GM18909 (cell line): ENCODE data around the gene KRTAP2-3.
"Not testable (repeated sequence)": the region's sequence is repeated elsewhere in the genome, so short reads cannot be mapped to it uniquely, and the experiment has no call there.

Source experiments
- ATAC-seq: cut with Tn5 transposase; IDR thresholded peaks from one replicate; pipeline ENCODE4 v1.9.1; 2021; ENCODE audit warnings: mild to moderate bottlenecking; ENCODE audit not compliant: unreplicated experiment, poor library complexity

The KRTAP2-3 gene, protein sequence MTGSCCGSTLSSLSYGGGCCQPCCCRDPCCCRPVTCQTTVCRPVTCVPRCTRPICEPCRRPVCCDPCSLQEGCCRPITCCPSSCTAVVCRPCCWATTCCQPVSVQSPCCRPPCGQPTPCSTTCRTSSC

DNA sequence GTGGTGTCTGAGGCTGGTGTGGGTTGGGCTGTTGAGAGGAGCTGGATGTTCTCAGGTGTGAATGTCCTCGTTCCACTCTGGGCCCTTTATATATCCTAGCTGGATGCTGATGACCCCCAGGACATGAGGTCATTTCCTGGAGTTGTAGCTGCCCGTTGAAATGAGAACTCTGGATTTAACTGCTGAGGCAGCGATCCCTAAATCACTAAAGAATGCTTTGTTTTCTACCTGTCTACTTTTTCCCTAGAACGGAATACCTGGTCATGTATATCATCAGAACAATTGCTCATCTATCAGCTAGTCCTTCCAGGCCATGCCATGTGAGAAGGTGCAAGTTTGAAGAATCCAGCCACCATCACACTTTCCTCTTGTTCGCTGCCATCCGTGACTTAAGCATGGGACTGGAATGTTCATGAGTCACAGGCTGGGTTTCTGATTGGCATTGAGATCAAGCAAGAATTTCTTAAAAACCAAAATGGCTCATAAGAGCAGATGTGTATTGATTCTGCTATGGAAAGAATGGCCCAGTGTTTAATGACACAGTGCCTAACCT is at the start of gene KRTAP2-3:
KRTAP2-3 (minus strand) TSS at position 63 of the 553 bp plus-strand sequence. CDS start 64 bp downstream, outside the sequence.
- ATAC-seq, result no peak

DNA sequence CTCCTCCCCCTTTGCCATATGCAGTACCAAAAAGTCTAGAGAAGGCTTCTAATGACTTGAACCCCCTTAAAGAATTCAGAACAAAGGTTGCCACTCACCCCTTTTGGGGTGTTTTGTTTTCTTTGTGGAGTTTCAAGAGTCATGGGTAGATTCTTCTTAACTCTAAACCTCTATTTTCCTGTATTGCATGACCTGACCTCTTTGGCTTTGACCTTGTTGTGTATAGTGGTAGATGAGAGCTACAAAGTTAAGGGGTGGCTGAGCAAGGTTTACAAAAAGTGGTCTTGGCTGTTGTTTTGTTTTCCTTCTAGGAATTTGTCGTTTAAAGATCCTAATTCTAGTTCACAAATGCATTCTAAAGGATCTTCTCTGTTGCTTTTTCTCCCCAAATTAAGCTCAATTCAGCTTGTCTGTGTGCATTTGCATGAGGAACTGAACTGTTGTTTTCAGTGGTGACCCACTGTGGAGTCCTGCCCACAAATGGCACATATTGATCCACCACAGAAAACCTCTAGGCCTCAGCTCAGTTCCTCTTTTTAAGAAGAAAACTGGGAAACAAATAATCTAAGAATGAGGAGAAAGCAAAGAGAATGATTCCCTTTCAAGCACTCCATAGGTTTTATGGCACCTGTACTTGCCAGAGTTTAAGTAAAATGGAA is 48.9 kb upstream of the KRTAP2-3 start:
- ATAC-seq, result not testable (repeated sequence)

DNA sequence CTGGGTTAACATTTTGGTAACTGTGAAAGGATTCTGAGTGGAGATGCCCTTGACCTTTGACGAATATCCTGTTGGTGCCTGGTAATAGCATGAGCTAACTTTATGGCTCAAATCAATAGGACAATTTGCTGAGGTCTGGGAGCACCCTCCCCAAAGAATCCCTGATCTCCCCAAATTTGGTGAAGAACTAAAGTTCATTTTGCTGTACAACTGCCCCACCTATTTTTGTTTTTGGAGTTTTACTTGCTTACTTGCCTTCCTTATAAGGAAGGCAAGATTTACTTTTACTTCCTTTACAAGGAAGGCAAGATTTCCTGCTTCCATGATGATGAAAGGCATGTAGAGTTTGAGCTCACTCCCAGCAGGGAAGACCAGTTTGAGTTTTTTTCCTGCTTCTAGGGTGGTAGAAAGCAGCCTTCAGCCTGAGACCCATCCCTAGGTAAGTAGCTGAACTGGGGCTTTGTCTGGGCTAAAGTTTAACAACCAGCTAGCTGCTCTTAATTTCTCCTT is 48.1 kb upstream of the KRTAP2-3 start:
- no peak for ATAC-seq

DNA sequence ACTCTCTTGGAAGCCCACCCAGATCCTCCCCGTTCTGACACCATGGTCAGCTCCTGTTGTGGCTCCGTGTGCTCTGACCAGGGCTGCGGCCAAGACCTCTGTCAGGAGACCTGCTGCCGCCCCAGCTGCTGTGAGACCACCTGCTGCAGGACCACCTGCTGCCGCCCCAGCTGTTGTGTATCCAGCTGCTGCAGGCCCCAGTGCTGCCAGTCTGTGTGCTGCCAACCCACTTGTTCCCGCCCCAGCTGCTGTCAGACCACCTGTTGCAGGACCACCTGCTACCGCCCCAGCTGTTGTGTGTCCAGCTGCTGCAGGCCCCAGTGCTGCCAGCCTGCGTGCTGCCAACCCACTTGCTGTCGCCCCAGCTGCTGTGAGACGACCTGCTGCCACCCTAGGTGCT is 45.4 kb upstream of the KRTAP2-3 start, which contains the start of gene KRTAP4-9:
KRTAP4-9 (plus strand) TSS at position 43 of the 400 bp plus-strand sequence; CDS start at position 43, 0 bp downstream.
- ATAC-seq, result not testable (repeated sequence)

DNA sequence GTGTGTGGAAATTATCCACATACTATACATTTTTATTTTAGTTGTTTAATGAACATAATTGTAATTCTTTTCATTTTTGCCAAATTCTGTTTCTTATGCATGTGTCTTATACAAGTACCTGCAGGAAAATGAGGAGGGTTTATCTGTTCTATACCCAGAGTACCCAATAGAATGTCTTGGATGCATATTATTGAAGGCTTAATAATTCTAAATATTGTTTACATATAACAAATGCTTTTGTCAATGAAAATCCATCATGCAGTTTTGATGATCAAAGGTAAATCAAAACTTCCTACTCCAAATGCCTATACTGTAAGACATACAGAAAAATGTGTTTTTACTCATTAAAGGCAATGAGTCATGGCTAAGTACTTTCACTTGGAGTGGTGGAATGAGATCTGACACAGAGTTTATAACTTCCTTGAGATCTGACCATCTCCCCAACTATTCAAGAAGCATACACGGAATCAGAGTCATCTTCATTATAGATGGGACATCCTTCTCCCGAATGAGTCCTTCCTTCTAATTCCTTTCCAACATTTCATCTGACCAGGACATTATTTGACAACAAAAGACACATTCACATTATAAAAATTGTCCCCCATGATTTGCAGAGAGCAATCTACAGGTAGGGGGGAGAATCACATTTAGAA is 44.6 kb upstream of the KRTAP2-3 start:
- ATAC-seq, result not testable (repeated sequence)

DNA sequence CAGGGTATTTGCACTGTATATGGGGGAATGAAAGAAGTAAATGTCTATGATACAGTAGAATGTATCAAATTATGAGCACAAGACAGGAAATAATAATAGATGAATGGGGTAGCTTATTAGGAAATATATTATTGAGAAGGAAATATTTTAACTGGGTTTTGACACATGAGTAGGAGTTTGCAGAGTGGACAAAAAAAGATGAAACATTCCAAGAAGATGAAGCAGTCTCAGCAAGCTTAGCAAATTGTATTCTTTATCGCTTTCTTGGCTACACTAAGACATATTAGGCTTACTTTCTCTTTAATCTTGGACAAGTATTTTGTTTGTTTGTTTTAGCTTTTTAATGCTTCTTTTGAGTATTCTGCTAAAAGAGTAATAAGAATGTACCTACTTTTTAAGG is 44.0 kb upstream of the KRTAP2-3 start:
- ATAC-seq, result no peak

DNA sequence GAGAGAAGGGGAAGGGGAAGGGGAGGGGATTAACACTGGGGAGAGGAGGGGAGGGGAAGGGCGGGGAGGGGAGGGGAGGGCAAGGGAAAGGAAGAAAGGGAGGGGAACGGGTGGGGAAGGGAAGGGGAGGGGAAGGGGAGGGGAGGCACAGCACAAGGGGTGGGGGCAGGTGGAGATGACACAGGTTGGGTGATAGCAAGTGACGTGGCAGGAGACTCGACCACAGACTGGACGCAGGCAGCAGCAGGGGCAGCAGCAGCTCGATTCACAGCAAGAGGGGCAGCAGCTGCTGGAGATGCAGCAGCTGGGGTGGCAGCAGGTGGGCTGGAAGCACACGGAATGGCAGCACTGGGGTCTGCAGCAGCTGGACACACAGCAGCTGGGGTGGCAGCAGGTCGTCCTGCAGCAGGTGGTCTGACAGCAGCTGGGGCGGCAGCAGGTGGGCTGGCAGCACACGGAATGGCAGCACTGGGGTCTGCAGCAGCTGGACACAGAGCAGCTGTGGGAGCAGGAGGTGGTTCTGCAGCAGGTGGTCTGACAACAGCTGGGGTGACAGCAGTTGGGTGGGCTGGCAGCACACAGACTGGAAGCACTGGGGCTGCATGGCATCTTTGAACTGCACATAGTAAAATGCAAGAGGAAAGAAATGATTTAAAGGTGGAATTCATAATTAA is 41.8 kb upstream of the KRTAP2-3 start, which contains the start of gene KRTAP4-16:
KRTAP4-16 (minus strand) TSS at position 624 of the 674 bp plus-strand sequence; CDS start at position 624, 0 bp downstream.
- no peak for ATAC-seq

DNA sequence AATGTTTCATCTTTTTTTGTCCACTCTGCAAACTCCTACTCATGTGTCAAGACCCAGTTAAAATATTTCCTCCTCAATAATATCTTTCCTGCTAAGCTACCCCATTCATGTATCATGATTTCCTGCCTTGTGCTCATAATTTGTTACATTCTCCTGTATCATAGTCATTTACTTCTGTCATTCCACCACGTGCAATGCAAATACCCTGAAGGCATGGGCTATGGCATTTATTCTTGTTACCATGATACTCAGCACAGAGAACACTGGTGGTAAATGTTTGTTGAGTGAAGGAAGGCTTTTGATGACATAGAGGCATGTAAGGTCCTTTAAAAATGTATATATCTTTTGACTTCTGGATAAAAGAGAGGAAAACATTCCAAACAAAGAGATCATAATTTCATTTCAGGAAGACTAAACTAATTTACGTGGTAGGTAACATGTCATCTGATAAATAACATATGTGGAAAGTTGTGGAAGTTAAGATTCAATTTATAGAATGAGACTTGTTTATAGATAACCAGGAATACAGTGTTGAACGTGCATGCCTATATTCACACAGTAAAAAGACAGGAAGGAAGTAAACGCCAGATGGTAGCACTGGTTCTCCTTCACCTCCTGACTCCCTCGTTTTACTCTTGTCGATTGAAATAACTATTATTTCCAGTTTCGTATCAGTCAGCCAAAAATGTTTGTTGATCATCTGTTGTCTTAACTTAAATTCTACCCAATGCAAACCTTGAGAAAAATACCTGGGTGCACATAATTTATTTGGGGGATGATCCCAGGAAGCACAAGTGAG is 40.0 kb upstream of the KRTAP2-3 start:
- ATAC-seq, result not testable (repeated sequence)

DNA sequence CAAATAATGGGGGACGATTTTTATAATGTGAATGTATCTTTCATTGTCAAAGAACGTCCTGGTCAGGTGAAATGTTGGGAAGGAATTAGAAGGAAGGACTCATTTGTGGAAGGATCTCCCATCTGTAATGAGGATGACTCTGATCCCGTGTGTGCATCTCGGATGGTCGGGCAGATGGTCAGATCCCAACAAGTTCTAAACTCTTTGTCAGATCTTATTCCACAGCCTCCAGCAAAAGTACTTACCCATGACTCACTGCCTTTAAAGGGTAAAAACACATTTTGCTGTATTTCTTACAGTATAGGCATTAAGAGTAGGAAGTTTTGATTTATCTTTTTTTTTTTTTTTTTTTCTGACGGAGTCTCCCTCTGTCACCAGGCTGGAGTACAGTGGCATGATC is 38.6 kb upstream of the KRTAP2-3 start:
- no peak for ATAC-seq

DNA sequence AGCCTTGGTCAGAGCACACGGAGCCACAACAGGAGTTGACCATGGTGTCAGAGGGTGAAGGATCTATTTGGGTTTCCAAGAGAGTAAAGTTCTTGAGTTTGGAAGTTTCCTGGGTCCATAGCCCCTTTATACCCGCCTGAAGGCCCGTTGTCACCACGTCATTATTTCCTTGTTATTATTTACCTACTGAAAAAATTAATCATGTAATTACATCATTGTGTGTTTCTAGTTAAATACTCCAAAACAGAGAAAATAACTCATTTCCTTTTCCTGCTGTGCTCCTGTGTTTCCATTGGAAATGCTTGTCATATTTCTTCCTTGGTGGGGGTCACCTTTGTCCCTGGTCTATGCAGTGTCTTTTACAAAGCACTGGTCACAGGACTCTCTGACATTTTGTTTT is 38.1 kb upstream of the KRTAP2-3 start, which contains the start of gene KRTAP4-8:
KRTAP4-8 (minus strand) TSS at position 101 of the 400 bp plus-strand sequence; CDS start at position 43, 58 bp downstream.
- ATAC-seq, result no peak

DNA sequence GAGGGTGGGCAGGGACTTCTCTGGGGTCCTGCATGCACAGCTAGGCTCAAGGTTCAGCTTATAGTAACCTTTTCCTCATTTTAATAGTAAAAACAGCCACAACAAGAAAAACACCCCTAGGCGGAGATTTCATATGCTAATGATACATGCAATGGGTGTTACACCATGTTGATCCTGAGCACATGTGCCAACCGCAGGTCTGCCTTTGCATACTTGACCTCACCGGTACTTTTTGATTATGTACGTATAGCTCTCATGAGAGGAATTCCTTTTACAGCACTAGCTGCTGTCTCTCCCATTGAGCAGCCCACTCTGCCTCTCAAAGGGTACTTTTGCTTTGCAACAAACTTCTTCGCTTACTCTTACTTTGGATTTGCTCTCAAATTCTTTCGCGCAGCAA is 36.1 kb upstream of the KRTAP2-3 start:
- no peak for ATAC-seq

DNA sequence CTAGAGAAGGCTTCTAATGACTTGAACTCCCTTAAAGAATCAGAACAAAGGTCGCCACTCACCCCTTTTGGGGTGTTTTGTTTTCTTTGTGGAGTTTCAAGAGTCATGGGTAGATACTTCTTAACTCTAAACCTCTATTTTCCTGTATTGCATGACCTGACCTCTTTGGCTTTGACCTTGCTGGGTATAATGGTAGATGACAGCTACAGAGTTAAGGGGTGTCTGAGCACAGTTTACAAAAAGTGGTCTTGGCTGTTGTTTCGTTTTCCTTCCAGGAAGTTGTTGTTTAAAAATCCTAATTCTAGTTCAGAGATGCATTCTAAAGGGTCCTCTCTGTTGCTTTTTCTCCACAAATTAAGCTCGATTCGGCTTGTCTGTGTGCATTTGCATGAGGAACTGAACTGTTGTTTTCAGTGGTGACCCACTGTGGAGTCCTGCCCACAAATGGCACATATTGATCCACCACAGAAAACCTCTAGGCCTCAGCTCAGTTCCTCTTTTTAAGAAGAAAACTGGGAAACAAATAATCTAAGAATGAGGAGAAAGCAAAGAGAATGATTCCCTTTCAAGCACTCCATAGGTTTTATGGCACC is 28.9 kb upstream of the KRTAP2-3 start:
- ATAC-seq, result not testable (repeated sequence)

DNA sequence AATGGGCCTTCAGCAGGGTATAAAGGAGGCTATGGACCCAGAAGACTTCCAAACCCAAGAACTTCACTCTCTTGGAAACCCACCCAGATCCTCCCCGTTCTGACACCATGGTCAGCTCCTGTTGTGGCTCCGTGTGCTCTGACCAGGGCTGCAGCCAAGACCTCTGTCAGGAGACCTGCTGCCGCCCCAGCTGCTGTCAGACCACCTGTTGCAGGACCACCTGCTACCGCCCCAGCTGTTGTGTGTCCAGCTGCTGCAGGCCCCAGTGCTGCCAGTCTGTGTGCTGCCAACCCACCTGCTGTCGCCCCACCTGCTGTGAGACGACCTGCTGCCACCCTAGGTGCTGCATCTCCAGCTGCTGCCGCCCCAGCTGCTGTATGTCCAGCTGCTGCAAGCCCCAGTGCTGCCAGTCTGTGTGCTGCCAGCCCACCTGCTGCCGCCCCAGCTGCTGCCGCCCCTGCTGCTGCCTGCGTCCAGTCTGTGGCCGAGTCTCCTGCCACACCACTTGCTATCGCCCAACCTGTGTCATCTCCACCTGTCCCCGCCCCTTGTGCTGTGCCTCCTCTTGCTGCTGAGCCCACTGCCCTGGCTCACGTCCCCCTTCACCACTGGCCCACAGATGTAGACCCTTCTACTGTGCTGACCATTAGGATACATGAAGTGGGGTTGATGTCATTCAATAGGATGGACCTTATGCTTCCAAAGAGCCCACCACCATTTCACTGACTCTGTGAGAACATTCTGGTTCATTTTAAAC is 24.4 kb upstream of the KRTAP2-3 start, which contains the start of gene KRTAP4-7:
KRTAP4-7 (plus strand) TSS at position 51 of the 757 bp plus-strand sequence; CDS start at position 108, 57 bp downstream.
- ATAC-seq, result not testable (repeated sequence)

DNA sequence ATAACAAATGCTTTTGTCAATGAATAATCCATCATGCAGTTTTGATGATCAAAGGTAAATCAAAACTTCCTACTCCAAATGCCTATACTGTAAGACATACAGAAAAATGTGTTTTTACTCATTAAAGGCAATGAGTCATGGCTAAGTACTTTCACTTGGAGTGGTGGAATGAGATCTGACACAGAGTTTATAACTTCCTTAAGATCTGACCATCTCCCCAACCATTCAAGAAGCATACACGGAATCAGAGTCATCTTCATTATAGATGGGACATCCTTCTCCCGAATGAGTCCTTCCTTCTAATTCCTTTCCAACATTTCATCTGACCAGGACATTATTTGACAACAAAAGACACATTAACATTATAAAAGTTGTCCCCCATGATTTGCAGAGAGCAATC is 23.5 kb upstream of the KRTAP2-3 start:
- ATAC-seq, result not testable (repeated sequence)

DNA sequence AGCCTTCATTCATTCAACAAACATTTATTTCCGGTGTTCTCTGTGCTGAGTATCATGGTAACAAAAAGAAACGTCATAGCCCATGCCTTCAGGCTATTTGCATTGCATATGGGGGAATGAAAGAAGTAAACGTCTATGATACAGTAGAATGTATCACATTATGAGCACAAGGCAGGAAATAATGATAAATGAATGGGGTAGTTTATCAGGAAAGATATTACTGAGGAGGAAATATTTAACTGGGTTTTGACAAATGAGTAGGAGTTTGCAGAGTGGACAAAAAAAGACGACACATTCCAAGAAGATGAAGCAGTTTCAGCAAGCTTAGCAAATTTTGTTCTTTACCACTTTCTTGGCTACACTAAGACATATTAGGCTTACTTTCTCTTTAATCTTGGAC is 22.7 kb upstream of the KRTAP2-3 start:
- ATAC-seq, result no peak

DNA sequence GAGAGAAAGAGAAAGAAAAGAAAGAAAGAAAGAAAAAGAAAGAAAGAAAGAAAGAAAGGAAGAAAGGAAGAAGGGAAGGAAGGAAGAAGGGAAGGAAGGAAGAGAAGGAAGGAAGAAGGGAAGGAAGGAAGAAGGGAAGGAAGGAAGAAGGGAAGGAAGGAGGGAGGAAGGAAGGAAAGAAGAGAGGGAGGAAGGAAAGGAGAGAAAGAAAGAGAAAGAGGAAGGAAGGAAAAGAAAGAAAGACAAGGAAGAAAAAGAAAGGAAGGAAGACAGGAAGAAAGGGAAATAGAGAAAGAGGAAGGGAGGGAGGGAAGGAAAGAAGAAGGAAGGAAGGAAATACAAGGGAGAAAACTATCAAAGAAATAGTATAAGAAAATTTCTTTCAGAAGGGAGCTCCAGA is 16.9 kb upstream of the KRTAP2-3 start:
- no peak for ATAC-seq

DNA sequence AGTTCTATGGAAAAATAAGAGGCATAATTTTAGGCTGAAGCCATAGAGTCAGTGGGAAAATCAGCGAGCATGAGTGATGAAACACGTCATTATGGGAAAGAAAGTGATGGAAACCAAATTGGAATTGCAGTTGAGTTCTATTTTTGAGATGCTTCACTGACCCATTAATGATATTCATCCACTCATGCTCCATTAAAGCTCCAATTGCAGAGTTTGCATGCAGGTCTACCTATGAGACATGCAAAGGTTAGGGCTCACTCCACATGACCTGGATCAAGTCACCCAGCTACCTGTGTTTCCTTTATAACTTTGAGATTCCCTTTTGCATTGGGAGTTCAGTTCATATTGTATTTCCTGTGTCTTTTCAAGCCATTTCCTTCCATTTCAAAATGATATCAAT is 13.8 kb upstream of the KRTAP2-3 start:
- ATAC-seq, result no peak
